GM19324 (cell line): Measurements from ENCODE around the gene AIF1L.

Experiments used
- ATAC-seq: cut with Tn5 transposase; IDR thresholded peaks from one replicate; pipeline ENCODE4 v1.9.1; 2021; ENCODE audit warnings: mild to moderate bottlenecking, moderate library complexity; ENCODE audit not compliant: unreplicated experiment, low FRiP score

AIF1L gene

DNA sequence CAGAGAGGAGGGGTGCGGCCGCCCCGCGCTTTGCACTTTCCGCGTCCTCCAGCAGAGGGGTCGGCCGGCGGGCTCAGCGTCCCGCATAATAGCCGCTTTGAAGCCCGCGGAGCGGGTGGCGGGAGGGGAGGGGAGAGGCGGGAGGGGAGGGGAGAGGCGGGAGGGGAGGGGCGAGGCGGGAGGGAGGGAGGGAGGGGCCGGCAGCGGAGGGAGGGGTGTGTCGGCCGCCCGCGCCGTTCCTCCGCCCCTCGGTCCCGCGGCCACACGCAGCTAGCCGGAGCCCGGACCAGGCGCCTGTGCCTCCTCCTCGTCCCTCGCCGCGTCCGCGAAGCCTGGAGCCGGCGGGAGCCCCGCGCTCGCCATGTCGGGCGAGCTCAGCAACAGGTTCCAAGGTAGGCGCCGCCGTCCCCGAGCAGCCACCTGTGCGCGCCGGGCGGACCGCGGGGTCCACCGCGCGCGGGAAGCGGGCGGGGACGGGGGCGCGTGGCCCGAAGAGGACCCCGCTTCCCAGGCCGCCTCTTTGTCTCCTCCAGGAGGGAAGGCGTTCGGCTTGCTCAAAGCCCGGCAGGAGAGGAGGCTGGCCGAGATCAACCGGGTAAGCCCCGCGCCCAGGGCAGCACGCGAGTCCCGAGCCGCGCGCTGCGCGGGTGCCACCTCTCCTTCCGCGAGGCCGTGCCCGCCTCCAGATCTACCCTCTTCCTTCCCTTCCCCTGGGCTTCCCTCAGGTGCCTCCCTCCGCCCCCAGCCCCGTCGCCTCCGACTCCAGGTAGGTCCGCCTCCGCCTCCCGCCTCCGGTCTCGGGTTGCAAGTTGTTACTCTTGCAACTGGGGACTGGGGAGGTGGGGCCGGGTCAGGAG lies at the start of gene AIF1L:
Gene AIF1L, plus strand, starts transcription at position 263 of the 857 bp plus-strand sequence. Its CDS starts 99 bp downstream, at position 362.
- ATAC-seq = no peak

DNA sequence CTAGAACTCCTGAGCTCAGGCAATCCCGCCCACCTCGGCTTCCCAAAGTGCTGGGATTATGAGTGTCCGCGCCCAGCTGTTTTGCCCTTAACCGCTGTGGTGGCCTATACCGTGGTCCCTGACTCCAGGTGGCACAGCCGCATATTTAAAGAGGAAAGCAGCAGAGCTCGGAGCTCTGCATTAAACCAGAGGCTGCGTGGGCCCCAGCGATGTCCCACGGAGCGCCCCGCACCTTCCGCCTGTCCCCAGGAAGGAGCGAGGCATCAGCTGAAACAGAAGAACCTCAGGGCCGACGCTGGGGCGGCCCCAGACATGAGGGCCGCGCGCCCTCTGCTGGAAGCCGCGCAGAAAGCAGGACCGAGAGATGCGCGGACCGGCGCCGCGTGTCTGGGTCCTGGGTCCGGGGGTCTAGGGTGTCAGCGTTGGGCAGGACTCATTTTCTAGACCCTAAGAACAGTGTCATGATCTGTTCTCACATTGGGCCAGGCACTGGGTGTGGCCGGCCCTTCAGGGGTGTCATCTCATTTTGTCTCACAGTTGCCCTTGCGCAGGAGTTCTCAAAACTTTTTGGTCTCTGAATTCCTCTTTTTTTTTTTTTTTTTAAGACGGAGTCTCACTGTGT lies 49.6 kb upstream of the AIF1L start:
- no peak for ATAC-seq

DNA sequence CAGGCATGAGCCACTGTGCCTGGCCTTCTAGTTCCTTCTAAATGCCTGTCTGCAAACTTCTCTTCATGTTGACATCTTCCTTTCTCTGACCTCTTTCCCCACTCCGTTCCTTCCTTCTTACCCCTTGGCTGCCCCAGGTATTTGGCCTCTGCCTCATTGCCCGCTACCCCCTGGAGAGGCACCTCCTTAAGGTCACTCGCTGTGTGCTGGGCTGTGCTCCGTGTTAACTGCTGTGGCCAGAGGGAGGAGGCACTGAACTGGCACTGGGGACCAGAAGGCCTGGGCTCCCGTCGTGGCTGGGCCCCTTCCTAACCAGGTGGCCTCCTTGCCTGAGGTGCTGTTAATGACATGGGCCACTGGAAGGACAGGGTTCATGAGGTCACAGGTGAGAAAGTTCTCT lies 48.0 kb upstream of the AIF1L start:
- ATAC-seq = no peak

DNA sequence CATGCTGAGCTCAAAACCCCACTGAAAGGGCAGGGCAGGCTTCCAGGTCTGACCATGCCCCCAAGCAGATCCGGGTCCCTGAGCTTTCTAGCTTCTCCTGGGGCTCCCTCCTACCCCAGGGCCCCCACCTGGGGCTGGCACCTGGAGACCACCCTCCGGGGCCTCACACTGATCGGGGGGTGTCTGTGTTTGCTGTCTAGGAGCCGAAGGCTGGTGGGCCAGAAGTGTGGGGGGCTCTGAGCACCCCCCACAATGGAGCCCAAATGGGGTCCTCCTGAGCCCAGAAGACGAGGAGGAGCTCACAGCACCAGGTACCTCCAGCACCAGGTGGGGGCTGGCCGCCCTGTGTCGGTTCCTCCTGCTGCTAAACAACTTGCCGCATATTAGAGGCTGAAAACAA lies 47.5 kb upstream of the AIF1L start:
- ATAC-seq = no peak

DNA sequence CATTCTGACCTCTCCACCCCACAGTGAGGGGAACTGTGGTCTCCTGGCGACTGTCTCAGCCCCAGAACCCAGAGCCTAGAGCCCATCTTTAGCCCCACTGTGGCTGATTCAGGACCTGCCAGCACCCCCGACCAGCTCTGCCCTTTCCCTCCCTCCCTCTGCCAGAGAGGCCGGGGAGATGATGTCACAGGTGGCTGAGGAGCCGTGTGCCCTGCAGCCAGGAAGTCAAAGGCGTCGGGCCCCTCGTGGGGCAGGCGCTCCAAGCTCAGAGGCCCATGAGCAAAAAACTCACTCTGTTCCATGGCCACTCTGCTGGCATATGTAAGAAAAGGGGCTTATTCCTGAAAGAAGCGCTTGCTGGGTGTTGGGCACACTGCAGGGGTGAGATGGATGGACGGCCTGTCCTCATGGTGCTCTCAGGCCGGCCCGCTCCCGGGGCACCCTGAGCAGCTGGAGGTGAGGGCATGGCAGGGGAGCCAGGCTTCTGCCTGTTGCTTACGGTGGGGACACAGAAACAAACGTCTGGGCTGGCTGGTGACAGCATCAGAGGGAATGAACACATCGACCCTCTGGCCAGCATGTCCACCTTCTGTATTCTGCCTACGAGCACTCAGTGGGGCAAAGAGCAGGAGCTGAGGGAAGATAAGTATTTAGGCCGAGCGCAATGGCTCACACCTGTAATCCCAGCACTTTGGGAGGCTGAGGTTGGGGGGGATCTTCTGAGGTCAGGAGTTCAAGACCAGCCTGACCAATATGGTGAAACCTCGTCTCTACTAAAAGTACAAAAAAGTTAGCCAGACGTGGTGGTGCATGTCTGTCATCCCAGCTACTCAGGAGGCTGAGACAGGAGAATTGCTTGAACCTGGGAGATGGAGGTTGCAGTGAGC lies 46.3 kb upstream of the AIF1L start:
- ATAC-seq = no peak

DNA sequence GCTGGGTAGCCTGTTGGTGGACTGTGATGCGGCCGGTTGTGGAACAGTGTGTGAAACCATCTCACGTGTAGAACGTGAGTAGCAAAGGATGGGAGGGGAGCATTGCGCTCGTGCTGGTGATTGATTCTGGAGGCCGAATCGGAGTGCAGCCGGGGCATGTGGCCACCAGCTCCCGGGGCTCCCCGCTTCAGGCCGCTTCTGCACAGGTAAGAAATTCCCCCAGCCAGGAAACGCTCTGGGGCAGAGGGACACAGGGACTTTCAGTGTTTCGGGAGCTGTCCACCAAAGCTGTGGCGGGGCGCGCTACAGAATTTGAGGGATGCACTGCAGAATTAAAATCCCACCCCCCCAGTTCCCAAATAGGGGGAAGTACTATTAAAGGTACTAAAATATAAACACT lies 45.5 kb upstream of the AIF1L start:
- no peak for ATAC-seq

DNA sequence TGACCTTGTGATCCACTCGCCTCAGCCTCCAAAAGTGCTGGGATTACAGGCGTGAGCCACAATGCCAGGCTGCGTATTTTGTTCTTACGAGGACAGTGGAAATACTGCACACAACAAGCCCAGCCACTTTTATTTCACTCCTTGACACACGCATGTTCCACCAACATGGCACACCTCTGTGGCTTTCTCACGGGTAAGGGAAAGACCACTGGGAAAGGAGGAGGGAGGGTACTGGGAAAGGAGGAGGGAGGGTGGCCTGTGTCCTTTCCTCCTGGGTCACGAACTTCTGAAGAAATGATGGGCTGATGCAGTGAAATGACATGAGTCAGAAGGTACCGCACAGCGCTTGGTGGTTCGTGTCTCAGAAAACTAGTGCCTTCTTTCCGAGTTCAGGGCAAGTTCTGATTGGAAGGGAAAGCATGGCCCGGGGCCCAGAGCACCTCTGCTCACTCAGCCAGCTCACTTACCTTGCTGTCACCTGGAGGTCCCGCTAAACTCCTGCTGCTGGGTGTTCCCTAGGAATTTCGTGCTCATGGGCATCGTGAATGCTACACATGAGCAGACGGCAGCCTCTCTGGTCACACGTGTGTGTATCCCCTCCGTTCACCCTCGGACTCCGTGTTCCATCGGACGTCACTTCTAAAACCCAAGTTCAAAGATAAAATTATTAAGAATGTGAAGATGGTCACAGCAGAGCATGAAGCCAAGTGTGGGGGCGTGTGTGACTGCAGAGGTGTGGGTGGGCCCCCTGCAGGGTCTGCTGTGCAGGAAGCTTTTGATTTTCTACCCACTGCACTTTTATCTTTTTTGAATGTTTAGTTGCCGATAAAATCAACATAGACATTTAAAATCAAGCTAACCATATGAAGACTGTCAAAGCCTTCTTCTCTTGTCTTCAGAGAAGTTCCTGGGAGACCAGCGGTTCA lies 44.5 kb upstream of the AIF1L start:
- no peak for ATAC-seq

DNA sequence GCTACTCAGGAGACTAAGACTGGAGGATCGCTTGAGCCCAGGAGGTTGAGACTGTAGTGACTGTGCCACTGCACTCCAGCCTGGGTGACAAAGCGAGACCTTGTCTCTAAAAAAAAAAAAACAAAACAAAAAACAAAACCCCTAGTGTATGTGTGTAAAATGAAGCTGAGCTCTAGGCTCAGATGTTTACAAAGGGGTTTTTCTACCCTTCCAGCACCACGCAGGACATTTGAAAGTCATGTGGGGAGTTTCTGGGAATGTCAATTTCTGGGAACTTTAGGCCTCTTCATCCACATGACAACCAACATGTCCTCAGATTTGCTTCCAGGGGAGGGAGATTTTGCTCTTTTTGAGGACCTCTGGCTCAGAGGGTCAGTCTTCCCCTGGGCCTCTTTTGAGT lies 42.4 kb upstream of the AIF1L start:
- ATAC-seq = no peak

DNA sequence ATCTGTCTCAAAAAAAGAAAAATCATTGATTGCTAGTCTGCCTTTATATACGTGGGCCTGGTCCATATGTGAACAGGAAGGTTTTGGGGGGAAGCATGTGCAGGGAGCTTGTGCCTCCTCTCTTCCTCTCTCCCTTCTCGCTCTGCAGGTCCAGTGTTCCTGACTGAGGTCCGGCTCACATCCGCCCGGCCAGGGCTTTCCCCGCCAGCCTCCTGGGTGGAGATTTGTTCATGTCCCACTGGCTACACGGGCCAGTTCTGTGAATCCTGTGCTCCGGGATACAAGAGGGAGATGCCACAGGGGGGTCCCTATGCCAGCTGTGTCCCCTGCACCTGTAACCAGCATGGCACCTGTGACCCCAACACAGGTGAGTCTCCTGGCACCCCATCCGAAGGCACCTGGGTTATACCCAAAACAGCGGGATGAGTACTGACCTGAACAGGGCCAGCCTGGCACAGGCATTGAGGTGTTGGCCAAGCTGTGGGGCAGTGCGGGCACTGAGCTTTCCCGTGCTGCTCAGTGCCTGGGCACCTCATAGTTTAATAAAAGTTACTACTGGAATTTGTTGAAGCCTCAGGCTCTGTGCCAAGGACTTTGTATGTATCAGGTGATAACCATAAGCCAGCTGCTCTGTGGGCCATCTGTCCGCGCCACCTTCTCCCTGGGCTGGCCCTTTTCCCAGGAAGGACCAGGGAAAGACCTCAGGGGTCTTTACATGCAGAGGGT lies 39.4 kb upstream of the AIF1L start:
- no peak for ATAC-seq

DNA sequence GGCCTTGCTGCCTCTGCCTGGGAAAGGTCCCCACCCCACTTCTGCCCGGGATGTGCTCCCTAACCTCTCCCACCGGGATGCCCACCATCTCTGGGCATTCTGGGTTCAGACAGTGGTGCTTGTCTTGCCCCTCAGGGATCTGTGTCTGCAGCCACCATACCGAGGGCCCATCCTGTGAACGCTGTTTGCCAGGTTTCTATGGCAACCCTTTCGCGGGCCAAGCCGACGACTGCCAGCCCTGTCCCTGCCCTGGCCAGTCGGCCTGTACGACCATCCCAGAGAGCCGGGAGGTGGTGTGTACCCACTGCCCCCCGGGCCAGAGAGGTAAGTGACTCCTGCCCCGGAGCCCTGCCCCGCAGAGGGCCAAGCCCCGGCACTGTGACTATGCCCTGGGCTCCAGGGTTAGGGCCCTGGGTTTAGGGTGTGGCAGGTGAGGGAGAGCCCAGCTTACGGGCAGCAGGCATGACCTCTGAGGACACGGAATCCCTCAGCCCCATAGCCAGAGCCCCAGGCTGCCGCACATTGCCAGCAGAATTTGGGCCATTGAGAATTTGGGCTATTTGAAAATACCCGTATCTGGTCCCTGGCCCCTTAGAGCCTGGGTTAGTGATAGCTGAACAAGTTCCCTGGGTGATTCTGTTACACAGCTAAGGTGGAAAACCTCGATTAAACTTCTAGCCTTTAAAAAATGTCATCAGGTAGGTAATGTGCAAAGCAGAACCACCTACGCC lies 35.3 kb upstream of the AIF1L start:
- ATAC-seq = no peak

DNA sequence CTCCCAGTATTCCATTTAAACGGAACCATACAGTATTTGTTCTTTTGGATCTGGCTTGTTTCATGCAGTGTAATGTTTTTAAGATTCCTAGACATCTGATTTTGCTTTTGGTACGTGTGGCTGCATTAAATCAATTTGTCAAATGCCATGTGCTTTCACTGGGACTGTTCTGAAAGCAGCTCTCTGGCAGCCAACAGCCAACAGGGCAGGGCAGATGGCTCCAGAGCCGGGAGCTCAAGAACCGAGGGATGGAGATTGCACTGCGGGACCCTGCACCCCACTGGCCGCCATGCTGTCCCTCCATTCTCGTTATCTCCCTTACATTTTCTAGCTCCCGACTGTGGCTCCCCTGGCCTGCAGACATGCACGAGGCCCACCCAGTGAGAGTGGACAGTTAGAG lies 33.4 kb upstream of the AIF1L start:
- ATAC-seq = no peak

DNA sequence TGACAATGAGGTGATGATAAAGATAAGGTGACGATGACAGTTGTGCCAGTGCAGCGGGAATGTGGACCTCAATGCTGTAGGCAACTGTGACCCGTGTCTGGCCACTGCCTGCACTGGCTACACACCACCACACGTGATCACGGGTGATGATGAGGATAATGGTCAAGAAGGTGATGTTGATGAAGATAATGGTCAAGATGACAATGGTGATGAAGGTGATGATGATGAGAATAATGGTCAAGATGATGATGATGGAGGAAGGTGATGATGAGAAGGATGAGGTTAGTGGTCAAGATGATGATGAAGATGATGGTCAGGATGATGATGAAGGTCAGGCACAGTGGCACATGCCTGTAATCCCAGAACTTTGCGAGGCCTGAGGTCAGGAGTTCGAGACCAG lies 30.7 kb upstream of the AIF1L start:
- ATAC-seq = no peak

DNA sequence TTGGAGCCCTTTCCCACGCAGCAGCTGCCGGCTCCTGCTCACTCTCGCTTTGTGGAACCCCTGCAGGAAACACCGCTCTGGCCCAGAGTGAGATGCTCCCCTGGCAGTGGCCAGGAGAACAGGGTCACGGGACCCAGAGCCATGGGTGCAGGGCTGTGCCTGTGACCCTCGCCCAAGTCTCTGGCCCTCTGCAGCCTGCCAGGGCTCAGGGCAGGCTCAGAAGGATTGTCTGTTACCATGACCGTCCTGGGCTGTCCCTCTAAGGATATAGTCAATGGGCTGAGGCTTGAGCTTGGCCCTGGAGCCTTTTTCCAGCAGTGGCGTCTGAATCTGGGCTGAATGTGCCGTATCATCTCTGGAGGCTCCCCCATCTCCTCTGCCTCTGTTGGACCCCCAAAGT lies 28.7 kb upstream of the AIF1L start:
- no peak for ATAC-seq

DNA sequence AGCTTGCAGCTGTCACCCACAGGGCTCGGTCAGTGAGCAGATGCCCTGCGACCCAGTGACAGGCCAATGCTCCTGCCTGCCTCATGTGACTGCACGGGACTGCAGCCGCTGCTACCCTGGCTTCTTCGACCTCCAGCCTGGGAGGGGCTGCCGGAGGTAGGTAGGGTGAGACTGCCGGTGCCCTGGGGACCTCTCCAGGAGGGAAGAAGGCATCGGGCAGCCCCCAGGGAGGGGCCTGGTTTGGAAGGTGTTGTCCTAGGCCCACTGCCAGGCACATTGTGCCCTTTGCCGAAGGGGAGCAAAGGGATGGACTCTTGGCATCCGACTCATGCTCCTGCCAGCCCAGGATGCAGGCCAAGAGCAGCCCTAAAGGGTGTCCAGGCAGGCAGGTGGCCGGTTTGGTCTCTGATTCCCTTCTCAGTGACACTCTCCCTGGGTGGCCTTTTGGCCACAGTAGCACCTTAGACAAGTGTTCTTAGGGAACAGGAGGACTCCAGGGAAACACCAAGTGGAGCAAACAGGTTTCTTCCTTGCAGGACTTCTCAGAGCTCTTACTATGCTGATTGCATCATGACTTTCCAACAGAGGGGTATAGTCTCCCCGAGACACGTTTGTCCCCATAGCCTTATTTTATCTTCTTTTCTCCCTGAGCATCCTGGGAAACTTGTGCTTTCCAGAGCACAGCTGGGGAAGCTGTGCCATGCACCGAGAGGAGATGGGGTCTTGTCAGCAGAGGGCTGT lies 28.1 kb upstream of the AIF1L start:
- no peak for ATAC-seq

DNA sequence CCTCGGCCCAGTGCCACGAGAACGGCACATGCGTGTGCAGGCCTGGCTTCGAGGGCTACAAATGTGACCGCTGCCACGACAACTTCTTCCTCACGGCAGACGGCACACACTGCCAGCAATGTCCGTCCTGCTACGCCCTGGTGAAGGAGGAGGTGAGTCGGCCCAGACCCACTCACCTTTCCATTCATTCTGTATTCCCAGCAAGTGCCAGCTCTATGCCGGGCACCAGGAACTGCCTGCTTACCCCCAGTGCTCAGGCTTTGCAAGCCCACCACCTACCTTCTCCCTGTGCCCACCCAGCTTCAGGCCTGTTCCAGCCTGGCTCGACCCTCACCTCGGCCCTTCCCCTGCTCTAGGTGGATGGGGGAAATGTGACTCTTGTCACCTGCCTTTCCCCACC lies 26.6 kb upstream of the AIF1L start:
- ATAC-seq = no peak

DNA sequence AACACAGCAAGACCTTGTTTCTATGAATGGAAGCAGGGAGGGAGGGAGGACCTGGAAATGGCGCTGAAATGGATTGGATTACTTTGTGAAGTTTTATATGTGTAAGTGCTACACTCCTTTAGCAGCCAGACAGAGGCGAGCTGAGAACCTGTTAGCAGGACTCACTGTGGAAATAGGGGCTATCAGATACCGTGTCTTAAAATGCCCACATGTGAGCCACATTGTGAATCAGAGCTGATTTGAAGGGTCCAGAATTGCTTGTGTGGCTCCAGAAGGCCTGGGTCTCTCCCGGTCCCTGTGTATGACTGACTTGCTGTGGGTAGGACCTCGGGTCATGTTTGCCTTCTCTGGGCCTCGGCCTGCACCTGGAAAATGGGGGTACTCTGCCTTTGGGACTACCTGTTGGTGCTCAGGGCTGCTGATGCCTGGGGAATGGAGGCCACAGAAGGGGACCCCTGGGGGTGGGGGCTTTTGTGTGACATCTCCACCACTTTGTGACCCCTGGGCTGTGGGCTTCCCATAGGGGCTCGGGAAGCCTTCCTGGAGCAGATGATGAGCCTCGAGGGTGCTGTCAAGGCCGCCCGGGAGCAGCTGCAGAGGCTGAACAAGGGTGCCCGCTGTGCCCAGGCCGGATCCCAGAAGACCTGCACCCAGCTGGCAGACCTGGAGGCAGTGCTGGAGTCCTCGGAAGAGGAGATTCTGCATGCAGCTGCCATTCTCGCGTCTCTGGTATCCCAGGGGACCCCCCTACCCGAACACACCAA lies 24.0 kb upstream of the AIF1L start:
- no peak for ATAC-seq

DNA sequence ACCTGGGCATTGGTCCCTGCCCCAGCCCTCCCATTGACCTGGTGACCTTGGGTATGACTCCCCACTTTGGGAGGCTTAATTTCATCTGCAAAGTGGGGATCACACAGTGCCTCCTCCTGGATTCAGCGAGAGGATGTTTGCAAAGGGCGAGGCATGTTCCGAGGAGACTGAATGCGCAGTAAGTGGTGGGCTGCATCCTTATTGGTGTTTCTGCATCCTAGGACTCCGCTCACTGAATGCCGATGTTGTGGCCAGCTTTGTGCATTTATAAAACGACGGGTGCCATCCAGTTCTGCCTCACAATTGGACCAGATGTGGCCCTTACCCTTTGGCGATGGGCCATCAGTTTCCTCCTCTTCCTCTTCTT lies 23.5 kb upstream of the AIF1L start:
- no peak for ATAC-seq
